ENCODE results near the gene OR4D11. TPM values are rescaled to one million over a fixed set of nuclear protein-coding genes. Genes with fewer than 3 reads are reported as not detected.

OR4D11 gene
- total and polyA plus RNA-seq, 11 donors = not detected

GRCh38 chr11:59475176-59475575, 28.2 kb upstream of the OR4D11 start:
- ATAC-seq = no peak
- intact Hi-C loops (cut with DNase I) = no loop called here
- DNase-seq = no peak

GRCh38 chr11:59479906-59480305, 23.5 kb upstream of the OR4D11 start:
- no peak for DNase-seq
- ATAC-seq = no peak
- no peaks in the 10 kb centered on the region for H3K27me3 ChIP-seq
- H3K4me1 ChIP-seq = no peaks in the 10 kb centered on the region
- intact Hi-C loops (cut with DNase I) = no loop called here
- H3K4me3 ChIP-seq = no peak overlapping the region
- TF ChIP-seq POLR2A (IDR thresholded peaks at IDR 0.05) (no peak), CTCF (IDR thresholded peaks at IDR 0.05) (no peak)
- H3K27ac ChIP-seq = no peak overlapping the region
- H3K36me3 ChIP-seq = no peaks in the 10 kb centered on the region
- H3K9me3 ChIP-seq = no peaks in the 10 kb centered on the region

More at GRCh38 chr11:59475176-59475575, 28.2 kb upstream of the OR4D11 start:
- Histone ChIP-seq H3K36me3 (no peaks in the 10 kb centered on the region), H3K27me3 (no peaks in the 10 kb centered on the region), H3K27ac (no peak overlapping the region), H3K4me1 (no peaks in the 10 kb centered on the region), H3K9me3 (no peaks in the 10 kb centered on the region), H3K4me3 (no peak overlapping the region)
- TF ChIP-seq POLR2A (IDR thresholded peaks at IDR 0.05) = no peak
- TF ChIP-seq CTCF (IDR thresholded peaks at IDR 0.05) = no peak
- WGBS, 4 donors = 52 to 62% (median 61%) methylated on average over 9 of the region's 9 CpGs

GRCh38 chr11:59480359-59480758, 23.0 kb upstream of the OR4D11 start:
- ATAC-seq = no peak
- no peak for DNase-seq
- WGBS, 4 donors = 80 to 91% (median 85%) methylated on average over 3 of the region's 3 CpGs
- TF ChIP-seq CTCF (IDR thresholded peaks at IDR 0.05) (no peak), POLR2A (IDR thresholded peaks at IDR 0.05) (no peak)
- no peaks in the 10 kb centered on the region for H3K36me3 ChIP-seq
- no peaks in the 10 kb centered on the region for H3K9me3 ChIP-seq
- no peaks in the 10 kb centered on the region for H3K27me3 ChIP-seq
- no peak overlapping the region for H3K27ac ChIP-seq
- no peak overlapping the region for H3K4me3 ChIP-seq
- H3K4me1 ChIP-seq = no peaks in the 10 kb centered on the region
- intact Hi-C loops (cut with DNase I) = no loop called here

GRCh38 chr11:59501931-59502330, 1.4 kb upstream of the OR4D11 start:
- Histone ChIP-seq H3K27me3 (no peaks in the 10 kb centered on the region), H3K27ac (no peak overlapping the region), H3K36me3 (no peaks in the 10 kb centered on the region), H3K4me1 (no peaks in the 10 kb centered on the region), H3K9me3 (no peaks in the 10 kb centered on the region), H3K4me3 (no peak overlapping the region)
- 33 to 86% (median 69%) methylated on average over 1 of the region's 1 CpG for WGBS, 4 donors
- TF ChIP-seq POLR2A (IDR thresholded peaks at IDR 0.05) (no peak), CTCF (IDR thresholded peaks at IDR 0.05) (no peak)
- intact Hi-C loops (cut with DNase I) = no loop called here
- DNase-seq (no peak), ATAC-seq (no peak)
